Stimulated activated CD4-positive, alpha-beta T cell treated with anti-CD3 and anti-CD28 coated beads, Interleukin-1b, Interleukin-23, amount 100 ng/mL, for 48 hours (primary cell): ENCODE data around the gene GAB2.
"Not testable (repeated sequence)": the region's sequence is repeated elsewhere in the genome, so short reads cannot be mapped to it uniquely, and the experiment has no call there.

Experiments
- DNase-seq: peaks from one replicate; pipeline ENCODE4 v3.0.0-alpha.2; 2020

Gene GAB2

GRCh38 chr11:78233046-78233445 is 184.6 kb downstream of the GAB2 start:
- DNase-seq: not testable (repeated sequence)

DNA sequence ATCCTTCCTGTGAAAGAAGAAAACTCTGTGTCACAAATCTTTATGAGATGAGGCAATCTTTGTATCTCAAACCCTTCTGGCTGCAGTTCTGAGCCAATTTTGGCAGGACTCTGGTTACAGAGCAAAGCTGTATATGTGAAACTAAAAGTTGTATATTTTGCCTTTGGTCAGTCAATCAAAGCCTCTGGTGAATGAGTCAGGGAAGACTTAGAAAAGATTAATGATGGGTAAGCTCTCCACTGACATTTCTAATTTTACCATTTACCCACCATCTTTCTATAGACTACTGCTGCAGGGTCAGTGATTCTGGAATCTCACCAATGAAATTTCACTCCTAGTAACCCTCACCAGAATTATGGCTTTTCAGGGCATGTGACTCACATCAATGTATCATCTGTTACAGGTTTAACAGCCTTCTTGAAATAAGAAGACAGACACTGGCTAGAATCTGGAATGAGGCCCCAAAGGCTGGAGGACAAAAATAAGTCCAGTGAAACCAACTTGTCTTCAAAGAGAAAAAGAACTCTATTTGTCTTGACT is 185.6 kb downstream of the GAB2 start:
- DNase-seq: no peak

- no peak for DNase-seq
Observed at GRCh38 chr11:78230161-78230877, 187.3 kb downstream of the GAB2 start.

DNA sequence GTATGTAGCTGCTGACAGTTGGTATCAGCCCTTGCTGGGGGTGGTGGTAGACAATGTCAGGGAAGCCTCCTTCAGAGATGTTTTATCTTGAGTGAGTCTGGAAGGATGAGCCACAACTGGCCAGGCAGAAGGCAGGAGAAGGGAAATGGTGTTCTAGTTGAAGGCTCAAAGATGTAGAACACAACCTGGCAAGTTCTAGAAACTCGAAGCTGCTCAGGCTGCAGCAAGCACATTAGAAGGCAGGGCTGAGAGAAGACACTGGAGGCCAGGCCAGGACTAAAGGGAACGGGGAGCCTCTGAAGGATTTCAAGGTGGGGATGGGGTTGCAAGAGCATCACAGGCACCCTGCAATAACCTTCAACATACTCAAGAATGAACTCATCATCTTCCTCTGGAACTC is 188.5 kb downstream of the GAB2 start:
- no peak for DNase-seq

DNA sequence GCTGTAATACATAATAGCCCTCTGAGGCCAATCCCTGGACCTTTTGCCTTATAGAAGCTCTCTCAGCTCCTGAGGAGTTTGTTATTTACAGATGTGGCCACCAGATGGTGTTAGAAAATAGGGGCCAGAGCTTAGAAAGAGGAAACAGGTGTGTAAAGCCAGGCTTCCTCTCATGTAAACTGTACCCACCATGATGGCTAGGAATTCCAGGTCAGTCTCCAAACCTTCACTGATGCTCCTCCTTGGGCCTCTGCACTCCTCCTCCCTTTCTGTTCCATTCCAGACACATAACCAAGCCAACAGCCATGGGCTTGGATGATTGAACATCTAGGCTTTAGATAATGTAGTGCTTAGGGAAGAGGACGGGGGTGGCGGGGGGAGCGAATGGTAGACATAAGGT is 189.2 kb downstream of the GAB2 start:
- DNase-seq: no peak

GRCh38 chr11:78227921-78228320 is 189.7 kb downstream of the GAB2 start:
- DNase-seq: no peak

DNA sequence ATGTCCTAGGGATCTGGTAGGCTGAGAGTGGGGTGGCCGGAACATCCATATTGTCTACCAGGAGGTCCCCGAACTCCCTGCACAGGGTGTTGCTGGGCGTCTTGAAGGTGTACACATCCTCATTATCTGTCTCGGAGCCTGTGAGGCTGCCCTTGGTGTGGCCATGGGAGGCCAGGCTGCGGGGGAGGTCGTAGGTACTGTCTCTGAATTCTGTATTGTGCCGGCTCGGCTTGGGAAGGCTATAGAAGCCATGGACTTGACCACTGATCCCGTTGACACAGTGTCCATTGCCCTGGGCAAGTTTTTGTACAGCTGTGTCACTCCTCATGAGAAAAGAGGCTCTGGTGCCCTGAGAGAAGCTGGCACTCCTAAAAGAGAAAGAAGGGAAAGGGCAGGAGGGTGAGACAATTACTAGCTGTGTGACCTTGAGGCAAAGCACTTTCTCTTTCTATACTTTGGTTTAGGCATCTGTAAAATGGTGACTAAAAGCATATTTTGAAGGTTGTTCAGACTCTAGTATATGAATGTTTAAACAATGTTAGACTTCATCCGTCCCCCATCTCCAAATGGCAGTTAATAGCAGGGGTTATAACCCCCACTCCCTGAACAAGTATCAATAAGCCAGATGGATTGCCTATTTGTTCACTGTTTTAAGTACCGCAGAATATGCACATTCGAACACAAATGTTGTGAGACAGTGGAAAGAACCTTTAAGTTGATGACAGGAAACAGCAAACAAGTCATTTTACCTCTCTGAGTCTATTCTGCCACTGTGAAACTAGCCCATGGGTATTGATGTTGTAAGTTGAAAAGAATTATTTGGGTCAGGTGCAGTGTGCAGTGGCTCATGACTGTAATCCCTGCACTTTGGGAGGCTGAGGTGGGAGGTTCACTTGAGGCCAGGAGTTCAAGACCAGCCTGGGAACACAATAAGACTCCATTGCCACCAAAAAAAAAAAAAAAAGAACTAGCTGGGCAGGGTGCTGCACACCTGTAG is 190.6 kb downstream of the GAB2 start:
- peak; percentile 25 for DNase-seq

- no peak for DNase-seq
Observed at GRCh38 chr11:78224906-78225420, 192.7 kb downstream of the GAB2 start.

DNA sequence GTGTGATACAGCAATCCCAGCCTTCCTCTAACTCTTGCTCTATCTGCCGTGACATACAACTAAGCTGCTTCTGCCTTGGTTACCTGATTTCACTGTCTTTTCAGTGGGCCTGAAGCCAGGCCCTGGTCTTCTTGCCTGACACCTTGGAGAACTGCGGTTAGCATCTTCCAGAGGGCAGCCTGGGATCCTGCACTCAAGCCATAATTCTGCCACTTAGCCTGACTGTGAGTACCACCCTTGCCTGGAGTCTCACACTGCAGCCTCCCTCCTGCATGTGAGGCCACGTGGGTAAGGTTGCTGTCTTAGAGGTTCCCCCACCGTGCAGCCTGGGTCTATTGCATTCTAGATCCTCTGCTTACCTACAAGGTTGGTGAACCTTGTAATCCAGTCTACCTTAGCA is 193.1 kb downstream of the GAB2 start:
- no peak for DNase-seq

DNA sequence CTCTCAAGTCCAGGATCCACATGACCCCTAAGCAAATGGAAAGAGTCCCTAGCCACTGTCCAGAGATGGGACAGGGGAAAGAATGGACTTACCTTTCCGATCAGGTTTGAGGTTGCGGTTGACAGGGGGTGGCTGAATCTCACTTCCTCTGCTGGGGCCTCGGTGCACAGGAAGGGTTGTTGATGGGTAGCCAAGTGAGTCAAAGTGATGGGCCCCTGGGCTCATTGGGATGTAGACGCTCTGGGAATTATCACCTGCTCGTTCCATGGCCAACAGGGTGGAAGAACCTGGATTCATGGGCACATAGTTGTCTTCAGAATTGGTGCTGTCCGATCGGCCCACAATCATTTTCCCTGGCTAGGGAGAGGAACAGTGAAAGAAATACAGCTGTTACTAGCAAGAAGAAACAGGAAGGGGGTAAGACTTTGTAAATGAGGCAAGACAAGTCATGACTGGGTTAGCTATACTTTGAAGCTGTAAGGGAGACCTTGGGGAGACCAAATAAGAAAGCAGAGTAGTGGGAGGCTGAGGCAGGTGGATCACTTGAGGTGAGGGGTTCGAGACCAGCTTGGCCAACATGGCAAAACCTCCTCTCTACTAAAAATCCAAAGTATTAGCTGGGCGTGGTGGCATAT is 194.2 kb downstream of the GAB2 start:
- DNase-seq: no peak

DNA sequence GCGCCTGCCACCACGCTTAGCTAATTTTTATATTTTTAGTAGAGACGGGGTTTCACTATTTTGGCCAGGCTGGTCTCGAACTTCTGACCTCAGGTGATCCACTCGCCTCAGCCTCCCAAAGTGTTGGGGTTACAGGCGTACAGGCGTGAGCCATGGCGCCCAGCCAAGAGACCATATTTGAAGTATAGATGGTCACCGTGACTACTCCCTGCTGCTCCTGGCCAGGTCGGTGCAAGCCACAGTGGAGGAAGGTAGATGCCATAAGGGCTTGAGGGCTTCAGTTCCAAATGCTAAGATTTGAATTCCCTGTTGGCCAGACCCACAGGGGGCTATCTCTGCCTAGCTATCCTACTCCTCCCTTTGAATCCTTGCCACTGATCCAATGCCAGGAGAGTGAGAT is 194.9 kb downstream of the GAB2 start:
- not testable (repeated sequence) for DNase-seq

DNA sequence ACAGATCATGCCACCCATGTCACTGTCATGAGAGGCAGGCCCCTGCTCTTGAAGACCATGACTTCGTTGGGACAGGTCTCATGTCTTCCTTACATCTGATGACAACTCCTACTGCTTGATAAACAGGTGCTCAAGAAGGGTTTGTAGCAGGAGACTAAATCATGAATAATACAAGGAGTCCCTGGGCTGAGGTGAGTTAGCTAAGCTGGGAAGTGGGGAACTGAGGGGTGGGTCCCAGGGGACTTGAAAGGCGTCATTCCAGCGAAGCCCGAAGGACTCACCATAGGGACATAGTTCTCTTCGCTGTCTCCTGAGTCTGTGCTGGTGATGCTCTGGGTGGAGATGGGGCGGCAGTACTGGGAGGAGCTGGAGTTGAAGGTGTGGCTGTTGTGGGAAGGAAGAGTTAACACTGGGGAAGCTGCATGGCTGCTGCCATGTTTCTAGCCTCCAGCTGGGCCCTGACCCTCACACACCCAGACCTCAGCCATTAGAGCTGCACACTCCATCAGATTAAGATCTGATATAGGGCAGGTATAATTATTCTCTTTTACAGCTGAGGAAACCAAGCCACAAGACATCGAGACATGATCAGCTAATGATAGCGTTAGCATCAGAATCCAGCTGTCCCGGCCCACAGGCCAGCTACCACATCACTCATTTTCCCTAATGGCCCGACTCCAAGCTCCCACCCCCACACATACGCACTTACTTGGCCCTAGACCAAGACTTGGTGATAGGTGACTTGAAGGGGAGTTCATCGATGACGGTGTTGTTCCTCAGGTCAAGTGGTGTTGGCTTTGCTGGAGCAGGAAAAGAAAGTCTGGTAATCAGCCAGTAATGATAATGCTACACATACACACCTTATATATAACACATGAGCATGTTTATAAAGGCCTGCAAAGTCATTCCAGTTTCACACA is 196.0 kb downstream of the GAB2 start:
- DNase-seq: no peak

GRCh38 chr11:78220218-78221157 is 197.1 kb downstream of the GAB2 start:
- DNase-seq: no peak

- DNase-seq: no peak
Observed at GRCh38 chr11:78219493-78220217, 198.0 kb downstream of the GAB2 start.

DNA sequence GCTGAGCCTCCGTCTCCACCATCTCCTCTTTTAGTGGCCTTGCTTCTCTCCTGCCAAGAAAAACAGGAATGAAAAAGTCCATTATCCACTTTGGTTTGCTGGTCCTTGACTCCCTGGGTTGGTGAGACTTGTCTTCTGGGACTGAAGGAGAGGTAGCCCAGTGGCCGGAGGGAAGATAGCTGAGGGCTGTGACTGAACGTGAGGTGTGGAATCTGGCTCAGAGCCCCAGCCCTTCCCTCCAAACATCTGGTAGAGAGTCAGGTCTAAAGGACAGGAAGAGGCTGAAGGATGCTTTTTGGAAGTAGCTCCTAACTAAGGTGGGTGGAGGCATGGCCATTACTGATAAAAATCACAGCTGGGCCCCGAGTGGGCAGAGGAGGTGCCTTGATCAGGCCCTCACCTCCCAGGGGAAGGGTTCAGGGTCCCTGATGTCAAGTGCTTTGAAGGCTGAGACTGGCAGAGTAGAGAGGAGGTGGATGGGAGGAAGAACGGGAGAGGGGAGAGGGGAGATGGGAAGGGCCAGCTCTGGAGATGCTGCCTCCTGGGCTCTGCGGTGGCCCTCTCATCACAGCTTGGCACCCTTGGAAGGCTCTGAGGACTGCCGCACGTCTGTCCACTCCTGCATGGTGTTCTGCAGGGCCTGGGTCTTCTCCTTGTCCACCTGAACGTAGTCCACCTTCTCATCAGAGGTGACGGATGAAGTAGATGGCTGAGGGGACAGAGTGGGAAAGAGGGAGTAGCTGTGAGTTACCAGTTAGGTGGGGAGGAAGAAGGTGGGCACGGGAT is 198.7 kb downstream of the GAB2 start:
- DNase-seq: no peak

DNA sequence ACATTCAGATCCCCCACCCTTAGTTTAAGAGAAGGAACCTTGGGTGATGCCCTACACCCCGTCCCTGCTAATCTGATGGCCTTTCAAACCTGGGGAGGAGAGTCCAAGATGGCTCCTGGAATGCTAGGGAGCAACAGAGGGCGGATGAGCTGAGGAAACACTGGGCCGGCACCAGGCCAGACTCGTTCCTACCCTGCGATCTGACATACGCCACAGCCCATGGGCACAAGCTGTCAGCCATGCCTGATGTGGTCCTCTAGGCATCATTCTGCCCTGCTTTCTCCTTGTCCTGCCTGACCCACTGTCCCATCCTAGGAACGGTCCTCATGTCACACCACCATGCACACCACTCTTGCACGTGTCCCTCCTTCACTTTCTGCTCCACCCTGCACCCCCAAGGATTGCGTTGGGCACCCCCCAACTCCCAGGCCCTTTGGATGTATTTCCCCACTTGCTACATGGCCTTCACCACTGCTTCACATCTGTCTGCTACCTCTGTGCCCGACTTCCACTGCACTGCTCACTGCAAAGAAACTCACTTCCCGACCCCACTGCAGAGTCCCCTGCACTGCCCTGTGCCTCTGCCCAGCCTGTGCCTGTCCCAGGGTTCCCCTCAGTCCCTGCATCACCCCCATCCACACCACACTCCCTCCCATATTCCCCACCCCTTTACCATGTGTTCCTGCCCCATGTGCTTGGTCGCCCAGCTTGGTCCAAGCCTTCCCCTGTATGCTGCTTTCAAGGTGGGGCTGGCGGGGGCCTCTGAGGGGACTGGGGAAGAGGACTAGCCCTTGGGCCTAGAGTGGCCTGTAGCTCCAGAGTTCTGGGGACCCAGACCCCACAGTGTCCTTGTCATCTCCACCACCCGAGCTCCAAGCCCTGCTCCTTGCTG is 199.7 kb downstream of the GAB2 start:
- no peak for DNase-seq

GRCh38 chr11:78216571-78217287 is 200.9 kb downstream of the GAB2 start:
- no peak for DNase-seq
